SU-DHL-6 (cell line): ENCODE results near the gene SLC7A9.

Source experiments
- CTCF ChIP-seq: fragments of 200-600 bp; sonication (generic); IDR thresholded peaks from one replicate; pipeline ENCODE4 v1.5.1; 2017; ENCODE audit warnings: antibody characterized with exemption, mild to moderate bottlenecking, low read length, moderate library complexity; ENCODE audit not compliant: insufficient read depth, poor library complexity, severe bottlenecking
- EZH2phosphoT487 ChIP-seq: fragments of 200-600 bp; sonication (generic), shearing (Covaris generic); conservative IDR thresholded peaks from 2 replicates; pipeline ENCODE4 v1.6.1; 2018; ENCODE audit warnings: mild to moderate bottlenecking, antibody characterized with exemption, low read length, moderate library complexity, mixed read lengths

DNA sequence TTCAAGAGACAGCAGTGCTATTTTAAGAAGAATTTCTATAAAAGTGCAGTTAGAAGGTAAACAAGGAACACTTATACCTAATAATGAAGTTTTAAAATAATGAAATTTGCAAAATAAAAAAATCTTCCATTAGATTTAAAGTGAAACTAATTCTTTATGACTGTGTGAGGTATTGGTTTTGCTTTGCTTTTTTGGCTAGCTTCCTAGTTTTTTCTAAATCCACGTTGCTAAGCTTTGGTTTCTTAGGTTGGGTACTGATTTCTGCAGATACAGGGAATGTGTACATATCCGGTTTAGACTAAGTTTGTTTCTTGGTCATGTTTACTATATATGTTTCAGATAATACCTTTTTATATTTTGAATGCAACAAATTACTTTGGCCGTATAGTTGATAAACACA is 59.8 kb downstream of the SLC7A9 start:
- TF ChIP-seq EZH2phosphoT487: no peak
- no peak for TF ChIP-seq CTCF
